Neural progenitor cell (in vitro differentiated cells): ENCODE results near the gene SBNO1. TPM values are rescaled to one million over a fixed set of nuclear protein-coding genes. Genes with fewer than 3 reads are reported as not detected.

Experiments
- small RNA-seq: library from RNA; depleted of rRNA; stranded (forward); fragments of <200 nt; gene quantifications from one replicate; pipeline ENCODE3, GENCODE V24; 2015
- total RNA-seq: library from RNA; depleted of rRNA; stranded (reverse); fragments of >200 nt; gene quantifications from 2 replicates; pipeline ENCODE4 v1.2.3, GENCODE V29; 2015; ENCODE audit warnings: low replicate concordance

SBNO1 gene
- total RNA-seq, 1 donor from 2014 or later, result 81.6 TPM

Small RNA genes within 50 kb of the gene (small RNA-seq; reads per million reads assigned to genes)
- gene RF00019 (not detected), gene RNA5SP375 (not detected)

Other genes with a start within 250 kb of the SBNO1 start
- gene PITPNM2, start 213.8 kb downstream of the SBNO1 start, total RNA-seq, result 0.56 and 1.2 TPM in 2 replicates
- 177 and 302 TPM in 2 replicates for gene MPHOSPH9, start 131.7 kb downstream of the SBNO1 start, total RNA-seq
- 12.7 and 17.3 TPM in 2 replicates for gene MTRFR, start 131.4 kb downstream of the SBNO1 start, total RNA-seq
- gene CDK2AP1, start 93.0 kb downstream of the SBNO1 start, total RNA-seq, result 177 and 282 TPM in 2 replicates
- 28.7 and 46.5 TPM in 2 replicates for gene KMT5A, start 19.3 kb upstream of the SBNO1 start, total RNA-seq
- gene RILPL2, start 71.8 kb upstream of the SBNO1 start, total RNA-seq, result 1.1 TPM in 2 replicates
- gene SNRNP35, start 93.3 kb upstream of the SBNO1 start, total RNA-seq, result 12.6 and 30.3 TPM in 2 replicates
- gene RILPL1, start 168.9 kb upstream of the SBNO1 start, total RNA-seq, result 13.8 and 16.7 TPM in 2 replicates
- 134 and 175 TPM in 2 replicates for gene TMED2, start 219.7 kb upstream of the SBNO1 start, total RNA-seq
- 41.7 and 55.3 TPM in 2 replicates for gene DDX55, start 237.3 kb upstream of the SBNO1 start, total RNA-seq